CD8-positive, alpha-beta memory T cell (primary cell): ENCODE results near the gene PRCP. TPM values are rescaled to one million over a fixed set of nuclear protein-coding genes. Genes with fewer than 3 reads are reported as not detected.

Source experiments
- CTCF ChIA-PET: fragments of 350-600 bp; sonication (Branson Sonifier 250); formaldehyde crosslinking; loops from one replicate; lab custom pipeline; 2021; ENCODE audit warnings: antibody characterized with exemption; lab: Charles Lee
- POLR2A ChIA-PET: fragments of 350-600 bp; sonication (Branson Sonifier 250); formaldehyde crosslinking; loops from one replicate; lab custom pipeline; 2021; ENCODE audit warnings: antibody characterized with exemption; lab: Charles Lee
- DNase-seq, 5 donors: peaks; one replicate each; pipeline versions ENCODE4 v3.0.0 to v3.0.0-alpha.2; 2020 to 2022; ENCODE audit warnings: mixed read lengths in 1 of 5
- H3K27ac ChIP-seq: one replicate; pipeline ENCODE4 v1.7.0; 2013; ENCODE audit warnings: low read depth, mild to moderate bottlenecking, low read length, moderate library complexity
- H3K27me3 ChIP-seq: 2 replicates; pipeline ENCODE4 v1.7.0; 2013; ENCODE audit warnings: low read length, mild to moderate bottlenecking; ENCODE audit not compliant: insufficient read depth, poor library complexity, severe bottlenecking
- H3K36me3 ChIP-seq: 2 replicates; pipeline ENCODE4 v1.7.0; 2013; ENCODE audit warnings: mild to moderate bottlenecking, low read length, moderate library complexity; ENCODE audit not compliant: insufficient read depth
- H3K4me1 ChIP-seq: 2 replicates; pipeline ENCODE4 v1.7.0; 2013; ENCODE audit warnings: mild to moderate bottlenecking, low read length, moderate library complexity; ENCODE audit not compliant: insufficient read depth
- H3K4me3 ChIP-seq: 2 replicates; pipeline ENCODE4 v1.7.0; 2013; ENCODE audit warnings: mild to moderate bottlenecking, low read length
- H3K9me3 ChIP-seq: 2 replicates; pipeline ENCODE4 v1.7.0; 2013; ENCODE audit warnings: mild to moderate bottlenecking, low read length
- H3K27ac Mint-ChIP-seq, 8 donors: one replicate each; pipeline ENCODE4 v1.8.0; 2020 to 2021; ENCODE audit warnings: mixed read lengths in 8 of 8, mild to moderate bottlenecking in 6 of 8, inconsistent platforms in 3 of 8, moderate library complexity in 3 of 8
- H3K27me3 Mint-ChIP-seq, 2 donors: one replicate each; pipeline ENCODE4 v1.8.0; 2020 to 2021; ENCODE audit warnings: mixed read lengths in 2 of 2, mild to moderate bottlenecking in 1 of 2, moderate library complexity in 1 of 2
- H3K36me3 Mint-ChIP-seq, 3 donors: one replicate each; pipeline ENCODE4 v1.8.0; 2020 to 2021; ENCODE audit warnings: mixed read lengths in 3 of 3, inconsistent platforms in 1 of 3, mild to moderate bottlenecking in 1 of 3
- H3K4me1 Mint-ChIP-seq, 3 donors: one replicate each; pipeline ENCODE4 v1.8.0; 2020 to 2021; ENCODE audit warnings: mixed read lengths in 3 of 3, inconsistent platforms in 1 of 3, mild to moderate bottlenecking in 1 of 3
- H3K4me3 Mint-ChIP-seq, 7 donors: one replicate each; pipeline ENCODE4 v1.8.0; 2020 to 2021; ENCODE audit warnings: mixed read lengths in 7 of 7, mild to moderate bottlenecking in 6 of 7, moderate library complexity in 4 of 7, inconsistent platforms in 2 of 7
- H3K9me3 Mint-ChIP-seq, 5 donors: one replicate each; pipeline ENCODE4 v1.8.0; 2020 to 2022; ENCODE audit warnings: mixed read lengths in 5 of 5, mild to moderate bottlenecking in 3 of 5, moderate library complexity in 2 of 5, inconsistent platforms in 1 of 5
- polyA plus RNA-seq: library from polyadenylated mRNA; unstranded; fragments of 300-500 nt; fragmentation: Illumina TruSeq; gene quantifications from one replicate; pipeline ENCODE4 v1.2.3, GENCODE V29; 2021
- total RNA-seq, 2 experiments: library from RNA; stranded (reverse); gene quantifications; one replicate each; pipeline ENCODE4 v1.2.3, GENCODE V29; 2021

Gene PRCP
- total and polyA plus RNA-seq, 3 experiments from 2014 or later = 26.5 to 37.1 (median 27.1) TPM

DNA sequence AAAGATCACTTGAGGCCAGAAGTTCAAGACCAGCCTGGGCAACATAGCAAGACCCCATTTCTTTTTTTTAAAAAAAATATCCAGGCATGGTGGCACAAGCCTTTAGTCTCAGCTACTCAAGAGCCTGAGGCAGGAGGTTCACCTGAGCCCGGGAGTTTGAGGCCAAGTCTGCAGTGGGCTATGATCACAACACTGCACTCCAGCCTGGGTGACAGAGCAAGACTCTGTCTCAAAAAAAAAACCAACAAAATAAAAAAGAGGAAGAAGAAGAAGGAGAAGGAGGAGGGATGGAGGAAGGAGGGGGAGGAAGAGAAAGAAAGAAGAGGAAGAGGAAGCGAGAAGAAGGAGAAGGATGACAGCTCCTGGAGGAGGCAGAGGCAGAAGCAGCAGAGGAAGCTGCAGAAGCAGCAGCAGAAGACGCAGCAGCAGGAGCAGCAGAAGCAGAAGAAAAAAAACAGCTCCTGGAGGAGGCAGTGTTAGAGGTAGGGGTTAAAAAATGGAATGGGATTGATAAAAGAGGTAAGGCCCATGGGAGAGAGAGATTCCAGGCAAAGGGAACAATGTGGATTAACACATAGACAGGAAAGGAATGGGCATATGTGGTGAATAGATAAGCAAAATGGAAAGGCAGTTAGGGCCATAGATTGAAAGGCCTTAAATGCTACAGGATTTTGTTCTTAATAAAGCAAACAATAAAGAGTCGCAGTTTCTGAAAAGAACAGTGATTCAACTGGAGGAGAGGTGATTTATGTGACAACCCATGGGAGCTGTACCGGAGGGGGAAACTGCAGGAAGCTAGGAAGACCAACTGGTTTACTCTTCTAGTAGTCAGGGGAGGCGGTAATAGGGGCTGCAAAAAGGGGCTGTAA lies 10.9 kb downstream of the PRCP start:
- Mint-ChIP-seq H3K27ac (peak overlapping the region in 1 of 8 donors; percentile 44), H3K36me3 (peaks cover 0 to 6% (median 0%) of the 10 kb centered on the region in 3 donors), H3K27me3 (no peaks in the 10 kb centered on the region), H3K4me1 (peaks cover 0 to 5% (median 0%) of the 10 kb centered on the region in 3 donors), H3K9me3 (no peaks in the 10 kb centered on the region), H3K4me3 (no peak overlapping the region)
- no peaks in the 10 kb centered on the region for H3K9me3 ChIP-seq
- no peak for DNase-seq
- no peaks in the 10 kb centered on the region for H3K36me3 ChIP-seq
- CTCF ChIA-PET = no interaction called here
- POLR2A ChIA-PET = no interaction called here
- no peaks in the 10 kb centered on the region for H3K27me3 ChIP-seq
- no peak overlapping the region for H3K4me3 ChIP-seq
- no peak overlapping the region for H3K27ac ChIP-seq
- H3K4me1 ChIP-seq = no peaks in the 10 kb centered on the region

DNA sequence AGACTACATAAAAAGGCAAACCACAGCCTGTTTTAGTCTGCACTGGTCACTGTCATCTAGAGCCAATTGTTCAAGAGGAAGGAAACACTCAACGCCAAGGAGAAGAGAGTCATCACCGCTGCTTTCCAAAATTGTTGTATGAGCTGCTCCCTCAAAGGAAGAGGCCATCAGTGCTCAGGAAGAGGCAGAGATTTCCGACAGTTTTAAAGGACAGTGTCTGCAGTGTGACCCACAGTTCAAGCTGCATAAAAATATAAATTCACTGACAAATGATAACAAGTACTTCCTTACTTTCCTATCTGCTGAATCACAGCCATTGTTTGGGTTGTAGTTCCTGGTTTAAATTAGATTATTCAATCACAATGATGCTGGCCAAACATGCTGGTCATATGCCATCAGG lies 16.4 kb downstream of the PRCP start:
- Histone ChIP-seq H3K9me3 (no peaks in the 10 kb centered on the region), H3K27ac (no peak overlapping the region), H3K4me1 (no peaks in the 10 kb centered on the region), H3K36me3 (no peaks in the 10 kb centered on the region), H3K4me3 (no peak overlapping the region), H3K27me3 (no peaks in the 10 kb centered on the region)
- no peaks in the 10 kb centered on the region for H3K27me3 Mint-ChIP-seq
- H3K9me3 Mint-ChIP-seq = peaks cover 0 to 6% (median 3%) of the 10 kb centered on the region in 5 donors
- ChIA-PET CTCF (interaction anchor here (3.5 kb wide), 1 partner anchor 16 kb away, joined by 20 read pairs; no protein-coding TSS in a partner anchor), POLR2A (no interaction called here)
- no peak for DNase-seq
- peak overlapping the region in 2 of 8 donors; percentile 54 to 68 for H3K27ac Mint-ChIP-seq
- H3K36me3 Mint-ChIP-seq = peaks cover 9 to 21% (median 13%) of the 10 kb centered on the region in 3 donors
- H3K4me3 Mint-ChIP-seq = no peak overlapping the region
- H3K4me1 Mint-ChIP-seq = peaks cover 0 to 4% (median 0%) of the 10 kb centered on the region in 3 donors

DNA sequence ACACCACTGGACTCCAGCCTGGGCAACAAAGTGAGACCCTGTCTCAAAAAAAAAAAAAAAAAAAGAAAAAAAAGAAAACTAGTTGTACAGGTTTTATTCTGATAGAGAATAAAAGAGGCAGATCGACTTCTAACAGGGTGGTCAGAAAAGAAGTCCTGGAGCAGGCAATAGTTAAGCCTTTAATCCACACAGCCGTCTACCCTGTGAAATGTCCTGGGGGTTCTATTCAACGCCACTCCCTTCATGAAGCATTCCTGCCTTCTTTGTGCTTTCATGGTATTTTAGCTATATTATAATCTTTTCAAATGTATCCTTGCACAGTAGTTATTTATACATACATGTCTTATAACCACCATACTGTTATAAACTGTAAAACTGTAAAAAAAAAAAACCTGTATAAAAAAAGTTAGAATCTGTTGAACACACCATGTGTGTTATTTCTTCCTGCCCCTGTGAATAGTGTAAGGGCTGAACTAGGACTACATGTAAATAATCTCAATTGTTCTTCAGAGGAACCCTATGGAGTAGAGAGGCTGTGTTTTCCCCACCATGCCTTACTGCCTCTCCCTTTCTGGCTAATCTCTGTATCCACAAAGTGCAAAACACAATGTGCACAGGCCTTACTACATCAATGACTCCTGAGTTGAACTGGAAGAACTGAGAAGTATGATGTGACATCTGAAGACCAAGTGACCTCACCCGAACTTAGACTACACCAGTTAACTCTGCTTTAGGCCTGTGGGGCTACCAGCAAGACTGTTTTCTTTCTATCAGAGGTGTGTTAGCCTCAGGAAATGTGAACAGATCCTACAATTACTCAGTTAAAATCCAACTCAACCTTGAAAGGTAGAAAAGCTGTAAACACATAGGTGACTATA lies 25.3 kb downstream of the PRCP start:
- peaks cover 5 to 23% (median 9%) of the 10 kb centered on the region in 3 donors for H3K36me3 Mint-ChIP-seq
- peaks cover 0 to 13% (median 7%) of the 10 kb centered on the region in 5 donors for H3K9me3 Mint-ChIP-seq
- DNase-seq = no peak
- Histone ChIP-seq H3K36me3 (no peaks in the 10 kb centered on the region), H3K27me3 (no peaks in the 10 kb centered on the region), H3K9me3 (no peaks in the 10 kb centered on the region), H3K27ac (no peak overlapping the region), H3K4me3 (no peak overlapping the region), H3K4me1 (peaks cover 13% of the 10 kb centered on the region)
- no peak overlapping the region for H3K4me3 Mint-ChIP-seq
- POLR2A ChIA-PET = no interaction called here
- peaks cover 23 to 47% (median 33%) of the 10 kb centered on the region in 3 donors for H3K4me1 Mint-ChIP-seq
- H3K27me3 Mint-ChIP-seq = peaks cover 0 to 1% of the 10 kb centered on the region in 2 donors
- H3K27ac Mint-ChIP-seq = peak overlapping the region in 4 of 8 donors; percentile 5 to 58 (median 35)
- CTCF ChIA-PET = interaction anchor here (1.0 kb wide), 1 partner anchor 8 kb away, joined by 4 read pairs; no protein-coding TSS in a partner anchor

DNA sequence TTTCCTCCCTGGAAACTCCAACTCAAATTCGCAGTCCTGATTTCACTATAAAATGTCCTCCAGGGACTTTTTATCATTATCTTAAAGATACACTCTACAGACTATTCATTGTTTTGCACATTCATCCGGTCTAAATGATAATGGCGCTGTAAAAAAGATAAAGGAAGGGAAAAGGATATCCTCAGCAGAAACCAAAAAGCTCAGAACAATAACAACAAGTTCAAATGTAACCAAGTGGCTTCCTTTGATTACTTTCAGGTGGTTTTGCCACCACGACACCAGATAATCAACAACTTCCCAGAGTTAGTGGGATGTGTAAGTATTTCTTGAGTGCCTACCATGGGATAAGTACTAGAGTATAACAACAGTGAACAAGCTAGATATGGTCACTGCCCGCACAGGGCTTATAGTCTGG lies 26.3 kb downstream of the PRCP start:
- CTCF ChIA-PET = no interaction called here
- H3K4me3 Mint-ChIP-seq = peak overlapping the region in 3 of 7 donors; percentile 15 to 52 (median 27)

DNA sequence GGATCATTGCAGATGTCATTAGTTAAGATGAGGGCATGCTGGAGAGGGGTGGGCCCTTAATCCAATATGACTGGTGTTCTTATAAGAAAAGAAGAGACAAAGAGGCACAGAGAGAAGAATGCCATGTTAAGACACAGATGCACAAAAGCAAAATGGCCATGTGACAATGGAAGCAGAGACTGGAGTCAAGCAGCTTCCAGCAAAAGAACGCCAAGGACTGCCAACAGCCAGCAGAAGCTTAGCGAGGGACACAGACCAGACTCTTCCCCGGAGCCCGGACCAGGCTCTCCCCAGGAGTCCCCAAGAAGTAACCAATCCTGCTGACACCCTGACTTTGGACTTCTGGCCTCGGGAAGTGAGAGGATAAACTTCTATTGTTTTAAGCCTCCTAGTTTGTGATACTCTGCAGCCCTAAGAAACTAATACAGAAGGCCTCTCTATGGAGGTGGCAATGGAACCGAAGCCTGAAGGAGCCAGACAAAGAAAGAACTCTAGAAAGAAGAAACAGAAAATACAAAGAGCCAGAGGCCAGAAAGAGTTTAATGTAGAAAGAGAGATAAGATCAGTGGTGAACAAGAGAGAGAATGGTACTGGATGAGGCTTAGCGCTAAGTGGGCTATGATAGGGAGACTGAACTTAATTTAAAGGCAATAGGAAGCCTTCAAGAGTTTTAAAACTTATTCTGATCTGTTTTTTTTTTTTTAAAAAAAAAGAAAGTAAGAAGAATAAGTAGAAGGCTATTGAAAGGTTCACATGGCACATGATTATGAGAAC lies 27.7 kb downstream of the PRCP start:
- DNase-seq = no peak
- ChIA-PET POLR2A (no interaction called here), CTCF (no interaction called here)
- peaks cover 0 to 5% (median 0%) of the 10 kb centered on the region in 5 donors for H3K9me3 Mint-ChIP-seq
- peaks cover 26 to 49% (median 35%) of the 10 kb centered on the region in 3 donors for H3K4me1 Mint-ChIP-seq
- Histone ChIP-seq H3K36me3 (no peaks in the 10 kb centered on the region), H3K27ac (no peak overlapping the region), H3K4me3 (no peak overlapping the region), H3K4me1 (peaks cover 13% of the 10 kb centered on the region), H3K9me3 (no peaks in the 10 kb centered on the region), H3K27me3 (no peaks in the 10 kb centered on the region)
- H3K36me3 Mint-ChIP-seq = peaks cover 1 to 9% (median 3%) of the 10 kb centered on the region in 3 donors
- H3K27me3 Mint-ChIP-seq = peaks cover 0 to 1% of the 10 kb centered on the region in 2 donors
- peak overlapping the region in 1 of 7 donors; percentile 24 for H3K4me3 Mint-ChIP-seq
- peak overlapping the region in 1 of 8 donors; percentile 6 for H3K27ac Mint-ChIP-seq

More for the DNA sequence above, 26.3 kb downstream of the PRCP start:
- Histone ChIP-seq H3K9me3 (no peaks in the 10 kb centered on the region), H3K27me3 (no peaks in the 10 kb centered on the region), H3K36me3 (no peaks in the 10 kb centered on the region), H3K4me3 (no peak overlapping the region), H3K27ac (no peak overlapping the region), H3K4me1 (peaks cover 13% of the 10 kb centered on the region)
- Mint-ChIP-seq H3K27me3 (peaks cover 0 to 3% of the 10 kb centered on the region in 2 donors), H3K9me3 (peaks cover 0 to 10% (median 7%) of the 10 kb centered on the region in 5 donors), H3K27ac (peak overlapping the region in 7 of 8 donors; percentile 4 to 89 (median 47)), H3K36me3 (peaks cover 5 to 19% (median 7%) of the 10 kb centered on the region in 3 donors), H3K4me1 (peaks cover 23 to 47% (median 33%) of the 10 kb centered on the region in 3 donors)
- POLR2A ChIA-PET = interaction anchor here (1.2 kb wide), 1 partner anchor 26 kb away, joined by 3 read pairs; the partner anchor contains the start of gene PRCP
- peak in 2 of 5 donors; percentile 7 to 8 for DNase-seq

DNA sequence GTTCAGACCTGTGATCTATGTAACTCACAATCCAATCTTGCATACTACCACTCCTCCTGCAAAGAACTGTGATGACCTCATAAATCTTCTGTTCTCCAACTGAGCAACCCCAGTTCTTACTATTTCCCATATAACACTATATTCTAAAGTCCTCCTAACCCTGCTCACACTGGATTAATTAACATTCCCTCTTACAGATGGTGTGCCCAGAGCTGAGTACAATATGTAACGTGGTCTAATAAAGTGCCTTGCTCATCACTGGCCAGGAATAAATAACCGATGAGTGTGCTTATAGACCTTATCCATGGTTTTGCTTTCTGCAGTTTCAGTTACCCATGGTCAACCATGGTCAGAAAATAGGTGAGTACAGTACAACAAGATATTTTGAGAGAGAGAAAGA lies 28.6 kb downstream of the PRCP start:
- ChIA-PET CTCF (no interaction called here), POLR2A (no interaction called here)
- Histone ChIP-seq H3K4me3 (no peak overlapping the region), H3K9me3 (no peaks in the 10 kb centered on the region), H3K36me3 (no peaks in the 10 kb centered on the region), H3K27me3 (no peaks in the 10 kb centered on the region), H3K27ac (no peak overlapping the region), H3K4me1 (peaks cover 13% of the 10 kb centered on the region)
- Mint-ChIP-seq H3K36me3 (peaks cover 0 to 5% (median 1%) of the 10 kb centered on the region in 3 donors), H3K27me3 (peaks cover 0 to 1% of the 10 kb centered on the region in 2 donors), H3K27ac (no peak overlapping the region), H3K4me3 (no peak overlapping the region), H3K4me1 (peaks cover 29 to 50% (median 39%) of the 10 kb centered on the region in 3 donors), H3K9me3 (peaks cover 0 to 2% (median 0%) of the 10 kb centered on the region in 5 donors)
- no peak for DNase-seq

DNA sequence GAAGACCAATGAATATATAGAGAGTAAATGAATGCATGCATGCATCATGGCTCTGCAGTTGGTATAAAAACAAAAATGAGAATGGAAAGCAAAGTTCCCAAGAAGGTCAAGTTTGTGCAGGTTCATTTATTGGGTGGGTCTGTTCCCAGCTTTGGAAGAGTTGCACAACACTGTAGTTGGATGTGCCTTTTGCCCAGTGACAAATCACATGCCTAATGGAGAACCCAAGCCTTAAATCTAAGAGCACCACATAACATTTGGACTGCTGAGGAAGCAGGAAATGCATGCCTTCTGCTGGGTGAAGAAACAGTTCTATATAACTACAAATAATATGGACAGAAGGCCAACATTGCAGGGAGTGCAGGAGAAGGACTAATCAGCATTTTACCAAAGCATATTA lies 30.6 kb downstream of the PRCP start:
- Histone ChIP-seq H3K27ac (no peak overlapping the region), H3K4me1 (peaks cover 13% of the 10 kb centered on the region), H3K36me3 (no peaks in the 10 kb centered on the region), H3K9me3 (no peaks in the 10 kb centered on the region), H3K27me3 (no peaks in the 10 kb centered on the region), H3K4me3 (no peak overlapping the region)
- peak overlapping the region in 2 of 8 donors; percentile 2 to 4 for H3K27ac Mint-ChIP-seq
- no peak for DNase-seq
- peaks cover 0 to 1% of the 10 kb centered on the region in 2 donors for H3K27me3 Mint-ChIP-seq
- peaks cover 23 to 33% (median 32%) of the 10 kb centered on the region in 3 donors for H3K4me1 Mint-ChIP-seq
- ChIA-PET CTCF (no interaction called here), POLR2A (interaction anchor here (0.7 kb wide), 1 partner anchor 423 kb away, joined by 3 read pairs; no protein-coding TSS in a partner anchor)
- no peaks in the 10 kb centered on the region for H3K9me3 Mint-ChIP-seq
- peaks cover 0 to 1% (median 0%) of the 10 kb centered on the region in 3 donors for H3K36me3 Mint-ChIP-seq
- no peak overlapping the region for H3K4me3 Mint-ChIP-seq
